Ishikawa (cell line): ENCODE data around the gene STAMBP.
A peak's percentile ranks its signal among the peaks of the same experiment; 100 is the strongest.

Experiments used
- CEBPB ChIP-seq: IDR thresholded peaks from 2 replicates; pipeline ENCODE4 v1.6.1; 2012
- CREB1 ChIP-seq: IDR thresholded peaks from 2 replicates; pipeline ENCODE4 v1.6.1; 2012; ENCODE audit warnings: low read depth
- EGR1 ChIP-seq: IDR thresholded peaks from 2 replicates; pipeline ENCODE4 v1.6.1; 2012
- EP300 ChIP-seq: IDR thresholded peaks from 2 replicates; pipeline ENCODE4 v1.6.1; 2012; ENCODE audit warnings: borderline replicate concordance
- FOXM1 ChIP-seq: IDR thresholded peaks from 2 replicates; pipeline ENCODE4 v1.6.1; 2012; ENCODE audit warnings: low read depth, borderline replicate concordance
- MAX ChIP-seq: IDR thresholded peaks from 2 replicates; pipeline ENCODE4 v1.6.1; 2012
- NFIC ChIP-seq: IDR thresholded peaks from 2 replicates; pipeline ENCODE4 v1.6.1; 2012
- RAD21 ChIP-seq: IDR thresholded peaks from 2 replicates; pipeline ENCODE4 v1.6.1; 2012; ENCODE audit warnings: low read depth
- REST ChIP-seq: IDR thresholded peaks from 2 replicates; pipeline ENCODE4 v1.6.1; 2012; ENCODE audit warnings: low read depth, mild to moderate bottlenecking
- TAF1 ChIP-seq: IDR thresholded peaks from 2 replicates; pipeline ENCODE4 v1.6.1; 2012; ENCODE audit warnings: low read depth, mild to moderate bottlenecking
- TCF12 ChIP-seq: IDR thresholded peaks from 2 replicates; pipeline ENCODE4 v1.6.1; 2012; ENCODE audit warnings: low read depth
- TEAD4 ChIP-seq: IDR thresholded peaks from 2 replicates; pipeline ENCODE4 v1.6.1; 2012
- USF1 ChIP-seq: IDR thresholded peaks from 2 replicates; pipeline ENCODE4 v1.6.1; 2012
- YY1 ChIP-seq: IDR thresholded peaks from 2 replicates; pipeline ENCODE4 v1.6.1; 2012; ENCODE audit warnings: low read depth
- ZBTB7A ChIP-seq: IDR thresholded peaks from 2 replicates; pipeline ENCODE4 v1.6.1; 2012; ENCODE audit warnings: low read depth

The STAMBP gene

GRCh38 chr2:73842739-73843019 lies 13.9 kb downstream of the STAMBP start:
- TF ChIP-seq USF1, result no peak
- no peak for TF ChIP-seq EP300
- TF ChIP-seq CREB1, result no peak
- no peak for TF ChIP-seq ZBTB7A
- TF ChIP-seq NFIC, result no peak
- TF ChIP-seq TCF12, result no peak
- TF ChIP-seq CEBPB, result no peak
- TF ChIP-seq YY1, result no peak
- no peak for TF ChIP-seq RAD21
- no peak for TF ChIP-seq TEAD4
- no peak for TF ChIP-seq TAF1
- no peak for TF ChIP-seq EGR1
- TF ChIP-seq REST, result no peak
- TF ChIP-seq MAX, result no peak
- no peak for TF ChIP-seq FOXM1

GRCh38 chr2:73844087-73844486 lies 15.3 kb downstream of the STAMBP start:
- TF ChIP-seq MAX, result no peak
- TF ChIP-seq CREB1, result no peak

GRCh38 chr2:73850009-73850408 lies 21.2 kb downstream of the STAMBP start:
- no peak for TF ChIP-seq TAF1
- no peak for TF ChIP-seq MAX
- TF ChIP-seq ZBTB7A, result no peak
- TF ChIP-seq CEBPB, result no peak
- no peak for TF ChIP-seq EP300
- TF ChIP-seq USF1, result no peak
- TF ChIP-seq FOXM1, result no peak
- no peak for TF ChIP-seq TCF12
- no peak for TF ChIP-seq NFIC
- TF ChIP-seq RAD21, result no peak
- TF ChIP-seq EGR1, result no peak
- no peak for TF ChIP-seq CREB1
- no peak for TF ChIP-seq YY1
- no peak for TF ChIP-seq TEAD4
- TF ChIP-seq REST, result no peak

- no peak for TF ChIP-seq TEAD4
- peak; percentile 53 for TF ChIP-seq RAD21
Measured at GRCh38 chr2:73851274-73851673, 22.5 kb downstream of the STAMBP start.

GRCh38 chr2:73852020-73852419 lies 23.3 kb downstream of the STAMBP start:
- TF ChIP-seq FOXM1 (no peak), REST (no peak), RAD21 (no peak), TEAD4 (no peak), TAF1 (no peak), EGR1 (no peak), TCF12 (no peak), MAX (no peak), CREB1 (no peak), ZBTB7A (no peak), YY1 (no peak), NFIC (no peak), USF1 (no peak), EP300 (no peak), CEBPB (no peak)
